GM12891 (cell line): ENCODE measurements around the gene ALS2.

ENCODE experiments used
- PAX5 ChIP-seq: IDR thresholded peaks from 2 replicates; pipeline ENCODE4 v1.6.1; 2011; ENCODE audit warnings: low read length, moderate library complexity, mild to moderate bottlenecking; ENCODE audit not compliant: insufficient read depth, severe bottlenecking
- POLR2A ChIP-seq: IDR thresholded peaks from 2 replicates; pipeline ENCODE4 v1.6.1; 2011; ENCODE audit warnings: low read depth, low read length, control low read depth
- POLR2AphosphoS5 ChIP-seq: IDR thresholded peaks from 2 replicates; pipeline ENCODE4 v1.6.1; 2011; ENCODE audit warnings: low read depth, low read length, control low read depth
- SPI1 ChIP-seq: IDR thresholded peaks from 2 replicates; pipeline ENCODE4 v1.6.1; 2011; ENCODE audit warnings: low read depth, low read length, control low read depth
- TAF1 ChIP-seq: IDR thresholded peaks from 2 replicates; pipeline ENCODE4 v1.6.1; 2011; ENCODE audit warnings: low read depth, low read length, control low read depth

DNA sequence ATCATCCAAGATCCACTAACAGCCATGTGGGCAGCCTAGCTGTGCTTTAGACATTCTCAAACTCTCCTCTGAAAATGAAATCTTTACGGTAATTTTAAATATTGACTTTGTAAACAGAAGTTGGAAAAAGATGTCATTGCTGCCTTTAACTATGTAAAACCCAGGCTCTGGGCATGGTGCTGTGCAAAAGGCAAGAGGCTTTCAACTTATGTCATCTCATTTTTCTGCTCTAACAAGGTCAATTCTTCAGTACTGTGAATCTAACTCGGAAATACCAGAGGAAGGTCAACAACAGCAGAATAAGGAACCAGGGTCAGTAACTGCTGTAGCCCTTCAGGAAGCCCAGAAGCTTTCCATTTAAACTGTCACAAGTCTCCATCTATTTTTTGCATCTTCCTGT is 45.2 kb downstream of the ALS2 start:
- TF ChIP-seq POLR2A: no peak
- no peak for TF ChIP-seq POLR2AphosphoS5
- TF ChIP-seq TAF1: no peak
- TF ChIP-seq SPI1: no peak
- no peak for TF ChIP-seq PAX5
